Glomerular visceral epithelial cell (primary cell): ENCODE results near the gene SLC30A9.

Source experiments
- DNase-seq: peaks from one replicate; pipeline ENCODE4 v3.0.0-alpha.2; 2016; ENCODE audit errors: extremely low spot score

Gene SLC30A9

DNA sequence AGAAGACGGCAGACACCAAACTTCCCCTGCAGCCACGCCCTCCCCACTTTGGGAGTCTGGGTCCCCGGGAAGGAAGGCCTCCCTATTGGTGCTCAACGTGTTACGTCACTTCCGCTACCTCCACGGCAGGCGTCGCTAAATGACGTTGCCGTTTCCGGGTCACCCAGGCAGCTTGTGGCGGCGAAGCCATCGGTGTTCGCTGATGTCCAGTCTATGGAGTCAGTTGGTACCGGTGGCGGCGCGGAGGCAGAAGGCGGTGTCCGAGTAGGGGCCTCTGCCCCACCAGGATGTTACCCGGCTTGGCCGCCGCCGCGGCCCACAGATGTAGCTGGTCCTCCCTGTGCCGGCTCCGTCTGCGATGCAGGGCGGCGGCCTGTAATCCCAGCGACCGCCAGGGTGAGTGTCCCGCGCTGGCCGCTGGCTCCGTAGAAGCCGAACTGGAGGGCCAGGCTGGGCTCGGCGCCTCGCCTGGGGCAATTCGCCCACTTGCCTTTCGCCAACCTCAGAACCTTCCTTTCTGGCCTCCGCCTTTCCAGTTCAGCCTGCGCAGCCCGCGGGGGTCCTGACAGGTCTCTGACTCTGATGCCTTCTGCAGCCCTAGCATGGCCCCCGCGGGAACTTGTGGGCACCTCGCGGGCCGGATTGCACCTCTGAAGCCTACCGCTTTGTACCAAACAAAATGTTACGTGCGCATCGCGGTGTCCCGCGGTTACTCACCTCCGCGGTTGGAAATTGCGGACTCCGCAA is at the start of gene SLC30A9:
Gene SLC30A9, plus strand, starts transcription at position 166 of the 747 bp plus-strand sequence. Its CDS starts 122 bp downstream, at position 288.
- peak; percentile 91 for DNase-seq

DNA sequence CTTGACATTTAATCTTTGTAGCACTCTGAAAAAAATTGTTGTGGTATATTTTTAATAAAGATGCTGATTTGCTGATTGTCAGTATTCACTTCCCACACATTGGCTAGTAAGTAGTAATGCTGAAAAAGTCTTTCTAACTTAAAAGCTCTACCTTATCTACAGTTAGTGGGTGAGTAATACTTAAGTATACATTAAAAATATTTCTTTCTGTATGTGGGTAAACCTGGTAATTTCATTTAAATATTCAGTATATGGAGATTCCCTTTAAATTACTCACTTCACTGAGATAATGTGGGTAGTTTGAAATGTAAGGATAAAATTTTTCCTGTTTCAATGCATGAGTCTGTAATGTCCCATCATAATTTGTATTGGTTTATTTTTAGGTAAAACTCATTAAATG is 49.5 kb upstream of the SLC30A9 start:
- no peak for DNase-seq

DNA sequence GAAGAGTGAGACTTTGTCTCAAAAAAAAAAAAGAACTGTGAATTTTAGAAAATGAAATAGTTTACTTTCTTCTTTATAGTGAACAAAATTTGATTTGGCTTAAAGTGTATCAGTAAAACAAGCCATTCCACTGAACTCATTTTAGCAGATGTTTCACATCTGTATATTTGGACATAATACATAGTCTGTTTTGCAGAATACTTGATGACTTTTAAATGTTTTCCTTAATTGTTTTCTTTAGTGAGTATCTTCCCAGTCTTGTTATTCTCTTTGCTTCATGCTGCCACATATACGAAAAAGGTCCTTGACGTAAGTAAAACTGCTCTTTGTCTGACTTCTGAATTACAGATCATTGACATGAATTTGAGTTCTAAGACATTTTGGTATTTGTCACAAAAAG is 46.8 kb upstream of the SLC30A9 start:
- no peak for DNase-seq

DNA sequence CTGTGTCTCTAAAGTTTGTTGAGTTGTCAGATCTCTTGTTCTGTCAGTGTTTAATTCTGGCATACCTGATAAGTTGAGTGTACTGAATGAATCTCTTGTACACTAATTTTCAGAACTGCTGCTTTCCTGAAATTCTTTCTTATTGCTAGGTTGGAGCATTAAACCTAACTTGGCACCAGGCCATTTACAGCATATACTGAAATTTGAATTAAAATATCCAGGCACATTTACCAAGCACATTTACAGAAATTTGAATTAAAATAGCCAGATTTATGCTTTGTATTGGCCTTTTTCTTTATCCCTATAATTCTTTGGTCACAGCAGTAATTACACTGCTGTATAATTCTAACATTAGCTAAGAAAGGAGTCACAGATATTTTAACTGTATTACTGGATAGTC is 46.2 kb upstream of the SLC30A9 start:
- DNase-seq, result no peak

DNA sequence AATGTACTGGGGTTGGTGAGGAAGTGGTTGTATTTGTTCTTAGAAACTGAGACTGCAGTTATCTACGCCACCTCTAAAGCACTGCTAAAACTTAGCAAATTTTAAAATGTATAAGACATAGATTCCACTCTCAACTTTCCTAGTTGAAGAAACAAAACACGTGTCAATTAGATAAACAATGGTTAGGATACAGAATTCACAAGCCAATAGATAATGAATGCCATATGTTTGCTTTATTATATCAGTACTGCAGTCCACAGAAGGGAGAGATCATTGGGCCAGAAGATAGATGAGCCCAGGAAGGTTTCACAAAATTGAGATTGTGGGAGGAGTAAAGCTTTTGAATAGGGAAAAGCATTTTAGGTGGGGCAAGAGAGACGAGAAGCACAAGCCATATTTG is 40.8 kb upstream of the SLC30A9 start:
- no peak for DNase-seq

DNA sequence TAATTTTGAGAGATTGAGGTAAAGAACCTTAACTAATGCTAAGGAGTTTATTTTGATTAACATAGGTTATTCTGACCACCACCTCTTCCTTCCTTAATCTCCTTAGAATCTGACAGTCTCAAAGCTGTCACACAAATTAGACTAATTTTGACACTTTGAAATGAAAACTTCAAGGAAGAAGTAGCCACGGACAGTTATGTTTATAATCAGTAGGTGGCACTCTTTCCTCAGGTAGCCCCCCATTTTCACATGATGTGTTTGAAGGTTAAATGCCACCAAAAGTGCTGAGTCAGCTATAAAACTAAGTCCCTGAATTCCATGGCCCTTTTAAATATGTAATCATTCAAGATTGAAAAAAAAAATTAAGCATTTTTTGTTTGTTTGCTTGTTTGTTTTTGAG is 32.7 kb upstream of the SLC30A9 start:
- DNase-seq, result peak; percentile 24

DNA sequence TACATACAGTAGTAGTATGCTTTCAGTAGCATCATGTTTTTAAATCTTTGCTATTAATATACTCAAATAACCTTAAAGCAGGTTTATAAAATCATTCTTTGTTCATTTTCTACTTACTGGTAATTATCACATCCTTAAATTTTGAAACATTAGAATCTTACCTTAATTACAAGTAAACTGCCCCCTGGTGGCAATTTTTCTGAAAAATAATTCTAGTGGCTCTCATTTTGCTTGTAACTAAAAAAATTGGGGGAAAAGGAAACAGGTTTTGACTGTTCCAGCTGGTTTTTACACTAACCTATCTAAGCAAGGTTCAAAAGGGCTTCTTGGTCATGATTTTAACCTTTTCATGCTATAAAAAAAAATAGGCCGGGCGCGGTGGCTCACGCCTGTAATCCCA is 27.2 kb upstream of the SLC30A9 start:
- DNase-seq, result peak; percentile 8

DNA sequence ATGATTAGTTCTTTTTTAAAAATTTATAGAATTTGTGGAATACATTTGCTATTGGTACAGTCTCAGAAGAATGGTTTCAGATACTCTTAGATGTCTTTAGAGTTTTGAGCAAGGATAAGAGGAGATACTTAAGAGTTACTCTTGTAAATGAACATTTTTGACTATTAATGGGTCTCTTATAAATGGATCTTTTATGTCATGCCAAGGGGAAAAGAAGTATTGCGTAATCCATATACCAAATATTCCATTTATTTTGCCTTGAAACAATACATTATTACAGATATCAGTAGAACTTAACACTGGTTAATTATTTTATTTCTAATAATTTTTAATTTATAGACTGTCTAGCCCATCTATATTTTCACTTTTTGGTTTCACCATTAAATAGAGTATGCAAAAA is 25.9 kb upstream of the SLC30A9 start:
- DNase-seq, result no peak

DNA sequence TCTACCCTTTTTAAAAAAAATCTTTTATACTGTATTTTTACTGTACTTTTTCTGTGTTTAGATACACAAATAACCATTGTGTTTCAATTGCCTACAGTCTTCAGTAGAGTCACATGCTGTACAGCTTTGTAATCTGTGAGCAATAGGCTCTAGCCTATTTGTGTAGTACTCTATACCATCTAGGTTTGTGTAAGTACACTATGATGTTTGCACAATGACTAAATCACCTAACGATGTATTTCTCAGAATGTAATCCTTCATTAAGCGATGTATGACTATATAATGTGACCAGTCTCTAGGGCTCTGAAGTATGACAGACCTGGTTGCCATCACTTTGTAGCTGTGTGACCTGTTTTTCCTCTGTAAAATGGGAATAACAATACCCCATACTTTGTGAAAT is 22.9 kb upstream of the SLC30A9 start:
- no peak for DNase-seq

DNA sequence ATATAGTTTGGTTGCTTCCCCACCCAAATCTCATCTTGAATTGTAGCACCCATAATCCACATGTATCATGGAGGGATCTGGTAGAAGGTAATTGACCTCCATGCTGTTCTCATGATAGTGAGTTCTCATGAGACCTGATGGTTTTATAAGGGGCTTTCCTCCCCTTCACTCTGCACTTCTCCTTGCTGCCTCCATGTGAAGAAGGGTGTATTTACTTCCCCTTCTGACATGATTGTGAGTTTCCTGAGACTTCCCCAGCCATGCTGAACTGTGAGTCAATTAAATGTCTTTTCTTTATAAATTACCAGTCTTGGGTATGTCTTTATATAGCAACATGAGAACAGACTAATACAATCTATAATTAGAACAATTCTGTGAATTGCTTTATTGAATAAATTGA is 20.7 kb upstream of the SLC30A9 start:
- DNase-seq, result no peak

DNA sequence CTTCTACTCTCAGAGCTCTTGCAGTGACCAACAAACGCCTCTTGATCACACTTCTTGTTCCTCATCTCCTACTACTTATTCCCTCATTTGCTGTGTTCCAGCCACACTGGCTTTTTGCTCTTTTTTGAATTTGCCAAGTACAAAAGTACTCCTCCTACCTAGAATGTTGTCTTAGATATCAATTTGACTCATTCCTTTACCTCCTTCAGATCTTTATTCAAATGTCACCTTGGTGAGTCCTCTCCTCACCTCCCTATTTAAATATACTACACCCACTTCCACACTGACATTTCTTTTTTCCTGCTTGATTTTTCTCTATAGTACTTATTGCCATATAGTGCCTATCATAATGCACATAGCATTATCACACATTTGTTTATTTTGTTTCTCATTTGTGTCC is 15.0 kb upstream of the SLC30A9 start:
- no peak for DNase-seq

DNA sequence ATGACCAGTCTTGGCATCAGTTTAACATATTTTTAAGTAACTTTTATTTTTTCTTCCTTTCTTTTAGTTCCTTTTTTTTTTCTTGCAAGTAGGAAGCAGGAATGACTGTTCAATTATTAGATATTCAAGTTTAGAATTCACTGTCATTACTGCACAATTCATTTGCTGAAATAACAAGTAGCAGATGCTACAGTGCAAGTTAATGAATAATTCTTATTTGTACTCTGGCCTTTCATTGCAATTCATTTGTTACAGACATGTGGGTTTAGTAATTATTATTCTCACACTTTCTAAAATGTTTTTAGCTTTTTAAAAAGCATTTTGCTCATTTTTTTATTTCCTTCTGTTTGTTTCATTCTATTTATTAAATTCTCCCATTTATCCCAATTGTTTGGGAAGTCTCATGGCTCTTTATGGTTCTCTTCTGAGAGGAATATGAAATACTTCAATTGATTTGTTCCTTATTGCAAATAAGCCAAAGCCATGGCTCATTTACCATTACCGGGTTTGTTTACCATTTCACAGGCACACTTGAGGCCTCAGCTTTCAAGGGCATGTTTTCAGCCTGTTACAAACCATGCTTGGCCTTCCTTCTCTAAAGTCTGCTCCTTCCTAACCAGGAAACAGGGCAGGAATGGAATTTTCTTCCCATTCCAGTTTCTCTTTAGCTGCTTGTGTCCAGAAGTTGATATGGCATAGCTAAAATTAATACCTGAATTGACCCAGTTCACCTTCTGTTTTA is 13.4 kb upstream of the SLC30A9 start:
- DNase-seq, result no peak

DNA sequence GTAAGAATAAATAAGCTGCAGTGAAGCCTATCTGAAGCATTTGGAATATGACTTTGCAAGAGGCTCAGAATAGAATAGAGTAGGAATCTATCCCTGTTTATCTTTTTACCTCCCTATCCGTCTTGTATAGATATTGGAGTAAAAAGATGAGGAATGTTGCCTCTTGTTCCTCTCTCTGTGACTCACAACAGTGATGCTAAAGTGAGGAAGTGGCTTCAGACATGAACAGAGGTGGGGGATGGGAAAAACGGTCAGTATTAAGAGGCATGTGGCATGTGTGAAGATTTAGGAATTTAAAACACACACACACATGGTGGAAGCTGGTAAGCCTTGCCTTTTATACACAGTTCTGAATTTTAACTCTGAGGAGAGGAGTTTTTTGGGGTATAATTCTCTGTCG is 12.6 kb upstream of the SLC30A9 start:
- DNase-seq, result peak; percentile 12

DNA sequence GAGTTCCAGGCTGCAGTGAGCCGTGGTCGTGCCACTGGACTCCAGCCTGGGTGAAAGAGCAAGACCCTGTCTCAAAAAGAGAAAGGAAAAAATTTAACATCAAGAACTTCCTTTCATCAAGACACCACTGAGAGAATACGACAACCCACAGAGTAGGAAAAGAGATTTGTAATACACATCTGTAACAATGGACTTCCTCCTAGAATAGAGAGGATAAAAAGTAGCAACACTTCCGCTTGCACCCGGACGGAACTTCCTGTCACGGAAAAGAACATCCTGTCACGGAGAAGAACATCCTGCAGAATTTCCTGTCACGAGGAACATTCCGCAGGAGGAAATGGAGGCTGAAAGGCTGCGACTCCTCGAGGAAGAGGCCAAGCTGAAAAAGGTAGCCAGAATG is 8.9 kb upstream of the SLC30A9 start, which contains the start of gene DCAF4L1:
Gene DCAF4L1, plus strand, starts transcription at position 301 of the 400 bp plus-strand sequence. Its CDS starts 37 bp downstream, at position 338.
- DNase-seq, result no peak

DNA sequence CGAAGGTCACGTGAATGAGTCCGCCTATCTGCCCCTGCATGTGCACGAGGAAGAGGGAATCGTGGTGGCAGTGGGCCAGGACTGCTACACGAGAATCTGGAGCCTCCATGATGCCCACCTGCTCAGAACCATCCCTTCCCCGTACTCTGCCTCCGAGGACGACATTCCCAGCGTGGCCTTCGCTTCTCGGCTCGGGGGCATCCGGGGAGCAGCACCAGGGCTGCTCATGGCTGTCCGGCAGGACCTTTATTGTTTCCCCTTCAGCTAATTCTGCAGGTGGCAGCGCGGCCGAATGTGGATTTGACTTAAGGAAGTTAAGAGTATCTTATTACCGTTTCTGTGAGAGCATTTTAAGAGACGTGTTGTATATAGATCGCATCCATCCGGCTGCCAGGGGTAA is 7.6 kb upstream of the SLC30A9 start:
- no peak for DNase-seq

DNA sequence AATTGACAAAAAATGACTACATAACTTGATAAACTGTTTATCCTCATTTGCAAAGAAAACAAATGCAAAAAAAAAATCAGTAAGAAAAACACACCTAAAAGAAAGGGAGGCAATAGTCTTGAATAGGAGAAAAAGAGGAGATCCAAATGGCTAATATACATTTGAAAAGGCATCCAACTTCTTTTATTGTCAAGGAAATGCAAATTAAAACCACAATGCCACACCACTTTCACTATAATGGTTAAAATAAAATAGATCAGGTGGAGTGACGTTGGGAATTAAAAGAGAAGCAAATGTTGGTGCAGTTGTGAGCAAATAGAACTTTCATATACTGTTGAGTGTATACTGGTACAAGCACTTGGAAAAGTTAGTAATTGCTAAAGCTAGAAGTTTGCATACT is 5.2 kb upstream of the SLC30A9 start:
- DNase-seq, result no peak

DNA sequence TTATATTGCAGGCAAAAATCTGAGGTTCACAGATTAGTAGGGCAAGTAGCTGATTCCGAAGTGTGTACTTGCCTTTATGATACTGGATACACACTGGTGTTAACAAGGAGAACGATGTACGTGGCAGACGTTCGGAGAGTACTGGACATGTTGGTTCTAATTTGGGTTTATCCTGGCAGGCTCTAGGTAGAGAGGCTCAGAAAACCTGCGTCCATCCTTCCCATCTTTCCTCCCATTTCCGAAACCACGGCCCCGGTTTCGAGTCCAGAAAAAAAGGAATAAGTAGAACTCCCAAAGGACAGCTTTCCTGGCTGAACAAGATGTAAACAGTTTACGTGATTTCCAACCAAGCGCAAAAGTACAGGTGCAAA is 351 bp upstream of the SLC30A9 start:
- no peak for DNase-seq

DNA sequence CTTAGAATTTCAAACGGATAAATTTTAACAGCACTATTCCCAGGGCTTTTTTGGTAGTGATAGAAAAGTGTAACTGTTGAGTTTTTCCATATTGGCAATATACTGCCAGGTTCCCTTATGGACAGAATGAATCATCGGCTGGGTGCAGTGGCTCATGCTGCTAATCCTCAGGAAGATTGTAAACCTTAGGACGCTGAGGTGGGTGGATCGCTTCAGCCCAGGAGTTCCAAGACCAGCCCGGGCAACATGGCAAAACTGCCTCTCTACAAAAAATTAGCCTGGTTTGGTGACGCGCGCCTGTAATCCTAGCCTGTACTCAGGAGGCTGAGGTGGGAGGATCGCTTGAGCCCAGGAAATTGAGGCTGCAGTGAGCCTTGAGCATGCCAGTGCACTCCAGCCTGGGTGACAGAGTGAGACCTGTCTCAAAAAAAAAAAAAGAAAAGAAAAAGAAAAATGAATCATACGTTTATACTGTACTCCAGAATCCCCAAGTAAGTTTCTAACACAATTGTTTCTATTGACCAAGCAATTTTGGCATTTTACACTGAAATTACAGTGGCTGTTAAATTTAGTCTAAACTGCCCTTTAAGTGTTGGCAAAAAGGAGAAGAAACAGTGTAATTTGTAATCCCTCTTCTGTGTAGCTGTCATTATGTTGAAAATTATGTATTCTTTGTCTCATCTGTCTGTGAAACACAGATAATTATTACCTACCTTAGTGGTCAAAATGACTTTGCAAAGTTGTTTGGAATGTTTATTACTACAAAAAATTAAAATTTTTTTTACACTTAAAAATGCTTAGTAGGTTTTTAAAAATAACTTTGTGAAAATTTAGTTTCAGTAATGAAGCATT is 1.8 kb downstream of the SLC30A9 start:
- DNase-seq, result peak; percentile 30

DNA sequence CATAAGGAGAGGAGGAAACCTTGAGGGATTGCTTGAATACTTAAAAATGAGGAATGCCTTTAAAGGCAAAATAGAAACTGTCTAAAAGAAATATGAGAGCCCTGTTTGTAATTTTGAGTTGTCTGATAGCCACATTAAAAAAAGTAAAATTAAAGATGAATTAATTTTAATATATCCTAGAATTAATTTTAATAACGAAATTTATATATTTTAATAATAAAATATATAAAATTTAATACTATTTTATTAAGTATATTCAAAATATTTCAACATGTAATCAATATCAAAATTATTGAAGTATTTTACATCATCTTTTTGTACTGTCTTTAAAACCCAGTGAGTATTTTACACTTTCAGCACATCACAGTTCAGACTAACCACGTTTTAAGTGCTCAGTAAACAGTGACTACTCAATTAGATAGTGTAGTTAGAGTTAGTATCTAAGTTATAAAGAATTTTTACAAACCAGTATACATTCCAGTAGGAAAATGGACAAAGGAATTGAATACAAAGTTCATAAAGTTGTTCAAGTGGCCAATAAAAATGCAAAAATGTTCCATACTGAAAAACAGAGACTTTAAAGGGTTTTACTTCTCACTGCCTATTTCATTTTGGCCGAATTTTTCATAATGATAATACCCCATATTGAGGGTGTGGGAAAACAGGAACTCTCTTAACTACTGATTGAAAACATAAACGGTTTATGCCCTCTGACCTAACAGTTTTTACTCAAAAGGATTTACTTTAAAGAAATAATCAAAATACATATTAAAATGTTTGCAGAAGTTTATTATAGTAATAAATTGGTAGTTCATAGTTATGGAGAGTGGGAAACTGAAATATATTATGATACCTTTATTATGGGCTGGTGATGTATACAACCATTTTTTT is 2.9 kb downstream of the SLC30A9 start:
- no peak for DNase-seq

DNA sequence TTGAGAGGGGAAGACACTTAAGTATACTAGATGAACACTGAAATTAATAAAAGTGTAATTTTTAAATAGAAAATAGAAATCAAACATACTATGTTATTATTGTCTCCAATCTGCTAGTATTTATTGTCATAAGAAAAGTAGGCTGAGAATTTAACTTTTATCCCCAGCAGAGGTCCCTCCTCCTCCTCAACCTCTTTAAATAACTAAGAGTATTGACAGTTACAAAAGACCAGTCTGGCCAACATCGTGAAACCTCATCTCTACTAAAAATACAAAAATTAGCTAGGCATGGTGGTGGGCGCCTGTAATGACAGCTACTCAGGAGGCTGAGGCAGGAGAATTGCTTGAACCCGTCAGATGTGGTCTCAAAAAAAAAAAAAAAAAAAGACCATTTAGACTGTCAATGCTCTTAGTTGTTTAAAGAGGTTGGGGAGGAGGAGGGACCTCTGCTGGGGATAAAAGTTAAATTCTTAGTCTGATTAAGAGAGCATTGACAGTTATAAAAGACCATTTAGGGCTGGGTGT is 4.2 kb downstream of the SLC30A9 start:
- no peak for DNase-seq

DNA sequence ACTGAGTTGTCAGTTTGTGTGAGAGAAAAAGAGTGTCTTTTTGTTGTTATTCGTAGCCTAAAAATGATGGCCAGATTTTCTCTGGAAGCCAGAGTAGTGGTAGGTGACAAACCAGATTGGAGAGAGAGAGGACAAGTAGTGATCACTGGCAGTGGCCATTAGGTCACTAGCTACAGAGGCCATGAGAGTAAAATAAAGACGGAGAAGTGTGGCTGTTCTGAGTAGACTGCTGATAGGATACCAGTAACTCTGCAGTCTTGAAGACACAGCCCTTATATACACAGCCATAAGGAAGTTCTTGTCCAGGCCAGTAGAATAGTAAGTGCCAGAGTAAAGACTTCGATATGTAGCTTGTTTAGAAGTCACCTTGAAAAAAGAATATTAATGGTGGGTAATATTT is 7.7 kb downstream of the SLC30A9 start:
- no peak for DNase-seq
